IPS-11a (cell line): ENCODE measurements around the gene FGF16.
"Not testable (repeated sequence)": the region's sequence is repeated elsewhere in the genome, so short reads cannot be mapped to it uniquely, and the experiment has no call there.

Experiments used
- H3K4me3 ChIP-seq: one replicate; pipeline ENCODE4 v1.5.1; 2013; ENCODE audit warnings: low read depth, low read length, control low read depth

Gene FGF16

GRCh38 chrX:77446908-77447652 lies at the start of gene FGF16:
TSS of gene FGF16 (plus strand) at chrX:77447389. CDS start at chrX:77447675, 286 bp downstream.
- peak within 1 kb of the TSS; percentile 54 for H3K4me3 ChIP-seq

DNA sequence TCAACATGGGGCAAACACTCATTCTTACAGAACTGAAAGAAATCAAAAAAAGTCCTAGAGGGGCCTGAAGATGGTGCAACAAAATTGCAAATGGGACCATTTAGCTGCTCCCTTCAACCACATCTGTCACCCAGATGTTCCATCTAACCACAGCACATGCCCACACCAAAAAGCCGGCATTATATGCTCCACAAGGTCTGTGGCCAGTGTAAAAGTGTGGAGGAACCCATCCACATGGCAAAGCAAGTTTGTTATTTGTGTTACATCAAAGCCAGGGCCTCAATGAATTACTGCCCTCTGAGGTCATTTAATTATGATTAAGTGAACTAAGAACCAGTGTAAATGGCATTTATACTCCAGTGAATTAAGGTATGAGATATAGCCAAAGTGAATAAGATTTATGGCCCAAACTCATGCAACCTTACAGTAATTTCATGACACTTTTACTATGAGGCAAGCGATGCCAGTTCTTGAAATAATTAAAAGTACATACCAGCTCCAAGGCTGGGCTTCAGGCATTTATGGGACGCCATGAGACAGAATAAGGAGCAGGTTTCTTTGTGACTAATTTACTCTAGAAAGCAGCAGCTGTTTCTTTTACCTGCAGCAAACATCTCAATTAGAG lies 48.7 kb upstream of the FGF16 start:
- no peak overlapping the region for H3K4me3 ChIP-seq

DNA sequence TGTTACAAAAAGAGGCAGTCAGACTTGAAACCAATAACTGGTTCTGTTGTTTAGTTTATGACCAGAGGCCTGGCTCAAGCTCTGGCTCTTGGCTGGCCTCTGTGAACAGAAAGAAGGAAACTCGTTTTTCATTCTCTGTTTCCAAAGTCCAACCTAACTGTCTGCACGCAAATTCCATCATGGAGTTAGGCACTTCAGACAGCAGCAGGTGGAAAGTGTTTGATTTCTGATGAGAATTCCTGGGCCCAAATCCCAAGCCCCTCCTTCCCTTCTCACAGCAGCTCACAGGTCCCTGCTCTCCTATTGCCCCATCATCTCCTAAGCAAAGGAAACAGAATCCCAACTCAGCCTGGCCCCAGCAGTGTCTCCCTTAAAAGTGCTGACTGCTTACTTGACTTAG lies 42.8 kb upstream of the FGF16 start:
- no peak overlapping the region for H3K4me3 ChIP-seq

DNA sequence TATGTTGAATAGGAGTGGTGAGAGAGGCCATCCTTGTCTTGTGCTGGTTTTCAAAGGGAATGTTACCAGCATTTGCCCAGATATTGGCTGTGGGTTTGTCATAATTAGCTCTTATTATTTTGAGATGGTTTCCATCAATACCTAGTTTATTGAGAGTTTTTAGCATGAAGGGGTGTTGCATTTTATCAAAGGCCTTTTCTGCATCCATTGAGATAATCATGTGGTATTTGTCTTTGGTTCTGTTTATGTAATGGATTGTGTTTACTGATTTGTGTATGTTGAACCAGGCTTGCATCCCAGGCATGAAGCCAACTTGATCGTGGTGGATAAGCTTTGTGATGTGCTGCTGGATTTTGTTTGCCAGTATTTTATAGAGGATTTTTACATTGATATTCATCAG lies 39.4 kb upstream of the FGF16 start:
- H3K4me3 ChIP-seq: not testable (repeated sequence)

- no peak overlapping the region for H3K4me3 ChIP-seq
Measured at GRCh38 chrX:77412631-77413030, 34.6 kb upstream of the FGF16 start.

DNA sequence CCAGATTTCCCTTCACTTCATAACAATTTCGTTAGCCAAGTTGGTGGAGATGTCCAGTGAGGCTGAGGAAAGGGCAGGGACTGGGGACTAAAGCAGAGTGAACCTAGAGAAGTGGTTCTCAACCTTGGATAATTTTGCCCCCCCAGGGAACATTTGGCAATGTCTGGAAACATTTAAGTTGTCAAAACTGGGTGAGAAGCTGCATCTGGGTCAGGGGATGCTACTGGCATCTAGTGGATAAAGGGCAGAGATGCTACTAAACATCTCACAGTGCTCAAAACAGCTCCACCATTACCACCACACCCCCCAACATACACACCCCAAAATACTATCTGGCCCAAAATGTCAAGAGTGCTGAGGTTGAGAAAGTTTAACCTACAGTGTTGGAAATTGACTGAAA lies 32.0 kb upstream of the FGF16 start:
- H3K4me3 ChIP-seq: no peak overlapping the region

GRCh38 chrX:77415882-77416281 lies 31.3 kb upstream of the FGF16 start:
- no peak overlapping the region for H3K4me3 ChIP-seq

DNA sequence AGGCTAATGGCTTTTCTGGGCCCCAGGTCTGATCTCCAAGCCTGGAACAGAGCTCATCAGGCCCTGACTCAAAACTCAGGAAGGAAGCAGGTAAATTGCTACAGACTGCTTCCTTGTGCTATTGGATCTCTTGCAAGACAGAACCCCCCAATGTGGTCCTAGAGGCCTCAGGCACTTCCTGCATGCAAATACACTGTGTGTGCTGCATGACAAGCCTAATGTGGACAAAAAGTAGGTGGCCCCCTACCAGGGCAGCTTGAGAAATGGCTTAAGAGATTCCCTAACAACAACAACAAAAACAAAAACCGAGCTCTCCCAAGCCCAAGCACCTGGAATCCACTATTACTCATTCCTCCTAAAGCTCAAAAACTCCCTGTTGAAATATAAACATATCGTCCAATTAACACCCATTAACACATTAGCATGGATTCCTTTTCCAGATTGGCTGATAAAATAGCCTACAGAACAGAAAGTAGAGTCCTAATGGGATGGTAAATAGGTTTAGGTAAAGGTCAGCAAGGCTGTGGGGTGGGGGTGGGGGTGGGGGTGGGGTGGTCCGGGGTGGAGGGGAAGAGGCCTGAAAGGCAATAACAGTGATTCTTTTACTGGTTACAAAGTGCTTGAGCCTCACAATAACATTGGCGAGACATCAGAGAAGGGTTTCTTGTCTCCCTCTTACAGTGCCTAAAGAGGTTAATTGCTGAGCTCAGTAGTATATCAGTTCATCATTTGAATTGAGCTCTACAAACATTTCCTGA lies 24.1 kb upstream of the FGF16 start:
- H3K4me3 ChIP-seq: no peak overlapping the region

GRCh38 chrX:77426811-77427210 lies 20.4 kb upstream of the FGF16 start:
- no peak overlapping the region for H3K4me3 ChIP-seq

GRCh38 chrX:77427611-77428010 lies 19.6 kb upstream of the FGF16 start:
- no peak overlapping the region for H3K4me3 ChIP-seq

- no peak overlapping the region for H3K4me3 ChIP-seq
Measured at GRCh38 chrX:77428551-77428950, 18.6 kb upstream of the FGF16 start.

GRCh38 chrX:77431227-77431626 lies 16.0 kb upstream of the FGF16 start:
- no peak overlapping the region for H3K4me3 ChIP-seq

DNA sequence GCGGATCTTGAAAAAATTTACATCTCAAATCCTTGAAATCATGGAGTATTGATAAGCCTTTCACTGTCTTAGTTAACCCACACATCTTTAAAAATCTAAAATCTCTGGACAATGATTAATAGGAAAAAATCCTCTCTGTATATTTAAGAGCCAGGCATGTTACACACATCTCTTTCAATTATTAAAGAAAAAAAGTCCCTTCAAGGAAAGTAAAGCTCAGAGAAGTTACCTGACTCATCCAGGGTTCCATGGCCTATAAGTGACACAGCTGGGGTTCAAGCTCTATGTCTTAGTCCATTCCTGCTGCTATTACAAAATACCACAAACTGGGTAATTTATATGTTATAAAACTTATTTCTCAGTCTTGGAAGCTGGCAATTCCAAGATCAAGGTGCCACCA lies 14.2 kb upstream of the FGF16 start:
- no peak overlapping the region for H3K4me3 ChIP-seq

- no peak overlapping the region for H3K4me3 ChIP-seq
Measured at GRCh38 chrX:77434962-77435361, 12.2 kb upstream of the FGF16 start.

GRCh38 chrX:77436271-77436670 lies 10.9 kb upstream of the FGF16 start:
- H3K4me3 ChIP-seq: no peak overlapping the region

- H3K4me3 ChIP-seq: no peak overlapping the region
Measured at GRCh38 chrX:77436682-77437081, 10.5 kb upstream of the FGF16 start.

DNA sequence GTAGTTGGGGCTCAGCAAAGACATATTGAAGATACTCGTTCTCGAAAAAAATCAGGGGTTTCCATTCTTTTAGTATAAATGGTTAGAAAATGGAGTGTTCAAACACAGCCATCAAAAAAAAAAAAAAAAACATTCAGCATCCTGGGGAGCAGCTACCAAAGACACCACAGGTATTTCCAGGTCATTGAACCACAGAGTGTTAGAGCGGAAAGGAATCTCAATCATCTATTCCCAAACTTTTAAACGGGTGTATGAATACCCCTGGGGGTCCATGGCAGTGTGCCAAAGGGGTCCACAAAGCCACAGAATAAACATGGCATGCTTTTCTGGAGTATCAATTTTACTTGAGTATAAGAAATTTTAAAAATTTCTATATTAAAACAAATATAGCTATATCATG lies 6.9 kb upstream of the FGF16 start:
- H3K4me3 ChIP-seq: no peak overlapping the region

- H3K4me3 ChIP-seq: no peak overlapping the region
Measured at GRCh38 chrX:77441033-77441432, 6.2 kb upstream of the FGF16 start.

- no peak overlapping the region for H3K4me3 ChIP-seq
Measured at GRCh38 chrX:77441479-77441878, 5.7 kb upstream of the FGF16 start.

DNA sequence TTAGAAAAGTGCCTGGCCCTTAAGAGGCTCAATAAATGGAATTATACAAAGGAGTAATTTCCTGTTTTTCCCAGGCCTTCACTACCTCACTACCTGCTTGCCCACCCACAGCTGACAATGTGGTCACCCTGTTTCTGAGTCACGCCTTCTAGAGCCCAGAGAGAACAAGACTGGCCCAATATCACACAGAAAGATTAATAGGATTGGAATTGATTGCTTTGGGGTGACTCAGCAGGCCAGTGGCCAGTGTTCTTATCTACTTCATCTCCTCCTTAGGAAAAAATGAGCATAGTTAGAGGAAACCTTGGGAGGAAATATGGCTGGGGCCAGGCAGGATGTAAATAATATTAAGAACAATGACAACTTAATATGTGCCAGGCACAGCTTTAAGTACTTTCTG lies 4.5 kb upstream of the FGF16 start:
- H3K4me3 ChIP-seq: no peak overlapping the region

- no peak overlapping the region for H3K4me3 ChIP-seq
Measured at GRCh38 chrX:77444075-77444474, 3.1 kb upstream of the FGF16 start.

DNA sequence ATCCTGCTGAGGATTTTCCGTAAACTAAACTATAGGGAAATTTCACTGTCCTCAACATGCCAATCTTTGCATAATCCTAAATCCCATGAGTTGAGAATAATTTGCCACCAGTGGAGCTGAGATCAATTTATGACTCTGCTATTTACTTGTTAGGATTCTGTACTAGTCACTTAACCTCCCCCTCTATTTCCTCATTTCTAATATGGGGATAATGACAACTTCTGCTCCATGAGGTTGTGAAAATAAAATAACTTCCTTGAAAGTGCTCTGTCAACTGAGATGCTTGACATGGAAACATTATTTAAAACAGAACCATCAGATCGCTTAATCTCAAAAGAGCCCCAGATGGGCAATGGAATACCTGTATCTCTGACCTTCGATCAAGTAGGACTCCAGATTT lies 2.6 kb upstream of the FGF16 start:
- no peak overlapping the region for H3K4me3 ChIP-seq
